SH-SY5Y (cell line): ENCODE measurements around the gene TACC2.

Source experiments
- GATA2 ChIP-seq: IDR thresholded peaks from 2 replicates; pipeline ENCODE4 v1.6.1; 2011; ENCODE audit warnings: mild to moderate bottlenecking, low read depth, low read length
- GATA3 ChIP-seq: IDR thresholded peaks from 2 replicates; pipeline ENCODE4 v1.6.1; 2011; ENCODE audit warnings: low read depth, mild to moderate bottlenecking, low read length, moderate library complexity

The TACC2 gene

GRCh38 chr10:122083478-122084025, 94.6 kb downstream of the TACC2 start:
- TF ChIP-seq GATA2 (no peak), GATA3 (no peak)

DNA sequence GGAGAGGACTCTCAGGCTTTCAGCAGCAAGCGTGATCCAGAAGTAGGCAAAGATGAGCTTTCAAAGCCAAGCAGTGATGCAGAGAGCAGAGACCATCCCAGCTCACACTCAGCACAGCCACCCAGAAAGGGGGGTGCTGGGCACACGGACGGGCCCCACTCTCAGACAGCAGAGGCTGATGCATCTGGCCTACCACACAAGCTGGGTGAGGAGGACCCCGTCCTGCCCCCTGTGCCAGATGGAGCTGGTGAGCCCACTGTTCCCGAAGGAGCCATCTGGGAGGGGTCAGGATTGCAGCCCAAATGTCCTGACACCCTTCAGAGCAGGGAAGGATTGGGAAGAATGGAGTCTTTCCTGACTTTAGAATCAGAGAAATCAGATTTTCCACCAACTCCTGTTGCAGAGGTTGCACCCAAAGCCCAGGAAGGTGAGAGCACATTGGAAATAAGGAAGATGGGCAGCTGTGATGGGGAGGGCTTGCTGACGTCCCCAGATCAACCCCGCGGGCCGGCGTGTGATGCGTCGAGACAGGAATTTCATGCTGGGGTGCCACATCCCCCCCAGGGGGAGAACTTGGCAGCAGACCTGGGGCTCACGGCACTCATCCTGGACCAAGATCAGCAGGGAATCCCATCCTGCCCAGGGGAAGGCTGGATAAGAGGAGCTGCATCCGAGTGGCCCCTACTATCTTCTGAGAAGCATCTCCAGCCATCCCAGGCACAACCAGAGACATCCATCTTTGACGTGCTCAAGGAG, 95.5 kb downstream of the TACC2 start:
- no peak for TF ChIP-seq GATA2
- no peak for TF ChIP-seq GATA3

DNA sequence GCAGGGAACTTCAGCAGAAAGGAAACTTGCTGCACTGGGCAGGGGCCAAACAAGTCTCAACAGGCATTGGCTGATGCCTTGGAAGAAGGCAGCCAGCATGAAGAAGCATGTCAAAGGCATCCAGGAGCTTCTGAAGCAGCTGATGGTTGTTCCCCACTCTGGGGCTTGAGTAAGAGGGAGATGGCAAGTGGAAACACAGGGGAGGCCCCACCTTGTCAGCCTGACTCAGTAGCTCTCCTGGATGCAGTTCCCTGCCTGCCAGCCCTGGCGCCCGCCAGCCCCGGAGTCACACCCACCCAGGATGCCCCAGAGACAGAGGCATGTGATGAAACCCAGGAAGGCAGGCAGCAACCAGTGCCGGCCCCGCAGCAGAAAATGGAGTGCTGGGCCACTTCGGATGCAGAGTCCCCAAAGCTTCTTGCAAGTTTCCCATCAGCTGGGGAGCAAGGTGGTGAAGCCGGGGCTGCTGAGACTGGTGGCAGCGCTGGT, 96.5 kb downstream of the TACC2 start:
- no peak for TF ChIP-seq GATA2
- no peak for TF ChIP-seq GATA3

DNA sequence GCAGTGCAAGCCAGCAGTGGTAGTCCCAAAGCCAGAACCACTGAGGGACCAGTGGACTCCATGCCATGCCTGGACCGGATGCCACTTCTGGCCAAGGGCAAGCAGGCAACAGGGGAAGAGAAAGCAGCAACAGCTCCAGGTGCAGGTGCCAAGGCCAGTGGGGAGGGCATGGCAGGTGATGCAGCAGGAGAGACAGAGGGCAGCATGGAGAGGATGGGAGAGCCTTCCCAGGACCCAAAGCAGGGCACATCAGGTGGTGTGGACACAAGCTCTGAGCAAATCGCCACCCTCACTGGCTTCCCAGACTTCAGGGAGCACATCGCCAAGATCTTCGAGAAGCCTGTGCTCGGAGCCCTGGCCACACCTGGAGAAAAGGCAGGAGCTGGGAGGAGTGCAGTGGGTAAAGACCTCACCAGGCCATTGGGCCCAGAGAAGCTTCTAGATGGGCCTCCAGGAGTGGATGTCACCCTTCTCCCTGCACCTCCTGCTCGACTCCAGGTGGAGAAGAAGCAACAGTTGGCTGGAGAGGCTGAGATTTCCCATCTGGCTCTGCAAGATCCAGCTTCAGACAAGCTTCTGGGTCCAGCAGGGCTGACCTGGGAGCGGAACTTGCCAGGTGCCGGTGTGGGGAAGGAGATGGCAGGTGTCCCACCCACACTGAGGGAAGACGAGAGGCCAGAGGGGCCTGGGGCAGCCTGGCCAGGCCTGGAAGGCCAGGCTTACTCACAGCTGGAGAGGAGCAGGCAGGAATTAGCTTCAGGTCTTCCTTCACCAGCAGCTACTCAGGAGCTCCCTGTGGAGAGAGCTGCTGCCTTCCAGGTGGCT, 97.7 kb downstream of the TACC2 start:
- TF ChIP-seq GATA3 = no peak
- no peak for TF ChIP-seq GATA2

- TF ChIP-seq GATA2 (no peak), GATA3 (no peak)
Observed at GRCh38 chr10:122087436-122087835, 98.5 kb downstream of the TACC2 start.

- TF ChIP-seq GATA2 = no peak
- TF ChIP-seq GATA3 = no peak
Observed at GRCh38 chr10:122089311-122090017, 100.5 kb downstream of the TACC2 start.

- TF ChIP-seq GATA3 (no peak), GATA2 (no peak)
Observed at GRCh38 chr10:122091722-122092121, 102.8 kb downstream of the TACC2 start.

- TF ChIP-seq GATA3 (no peak), GATA2 (no peak)
Observed at GRCh38 chr10:122093076-122093475, 104.1 kb downstream of the TACC2 start.

DNA sequence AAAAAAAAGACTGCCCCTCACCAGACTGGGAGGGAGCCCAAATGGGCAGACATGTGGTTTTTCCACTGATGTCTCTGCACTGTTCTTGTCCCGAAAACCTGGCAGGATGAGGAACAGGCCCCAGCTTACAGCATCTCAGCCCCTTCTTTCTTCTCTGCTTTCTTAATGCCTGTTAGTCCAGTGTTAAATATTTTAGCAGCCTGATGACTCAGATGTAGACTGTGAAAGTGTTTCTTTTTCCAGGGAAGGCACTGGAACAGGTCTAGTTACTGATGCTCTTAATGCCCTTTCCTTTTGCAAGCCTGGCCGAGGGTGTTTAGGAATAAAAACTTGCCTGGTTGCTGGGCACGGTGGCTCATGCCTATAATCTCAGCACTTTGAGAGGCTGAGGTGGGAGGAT, 107.7 kb downstream of the TACC2 start:
- TF ChIP-seq GATA2 = no peak
- TF ChIP-seq GATA3 = no peak

- no peak for TF ChIP-seq GATA2
- TF ChIP-seq GATA3 = no peak
Observed at GRCh38 chr10:122097935-122098334, 109.0 kb downstream of the TACC2 start.

DNA sequence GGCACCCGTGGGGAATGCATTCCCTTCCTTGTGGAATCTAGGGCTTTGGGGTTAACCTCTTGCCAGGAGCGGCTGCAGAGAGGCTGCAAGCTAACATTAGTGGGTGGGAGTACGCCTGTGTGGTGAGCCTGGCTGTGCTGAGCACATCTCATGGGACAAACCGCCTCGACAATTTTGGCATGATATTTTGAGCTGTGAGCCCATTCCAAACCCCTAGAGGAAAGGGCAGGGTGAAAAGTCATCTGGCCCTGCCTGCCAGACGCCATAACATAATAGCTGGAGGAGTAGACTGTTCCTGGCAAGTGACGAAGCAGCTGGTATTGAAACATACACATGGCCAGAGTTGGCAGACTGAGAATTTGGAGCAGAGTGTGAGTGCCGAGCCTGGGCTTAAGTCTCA, 110.0 kb downstream of the TACC2 start:
- TF ChIP-seq GATA2 (no peak), GATA3 (no peak)

- TF ChIP-seq GATA2 = no peak
- no peak for TF ChIP-seq GATA3
Observed at GRCh38 chr10:122099562-122099961, 110.6 kb downstream of the TACC2 start.

DNA sequence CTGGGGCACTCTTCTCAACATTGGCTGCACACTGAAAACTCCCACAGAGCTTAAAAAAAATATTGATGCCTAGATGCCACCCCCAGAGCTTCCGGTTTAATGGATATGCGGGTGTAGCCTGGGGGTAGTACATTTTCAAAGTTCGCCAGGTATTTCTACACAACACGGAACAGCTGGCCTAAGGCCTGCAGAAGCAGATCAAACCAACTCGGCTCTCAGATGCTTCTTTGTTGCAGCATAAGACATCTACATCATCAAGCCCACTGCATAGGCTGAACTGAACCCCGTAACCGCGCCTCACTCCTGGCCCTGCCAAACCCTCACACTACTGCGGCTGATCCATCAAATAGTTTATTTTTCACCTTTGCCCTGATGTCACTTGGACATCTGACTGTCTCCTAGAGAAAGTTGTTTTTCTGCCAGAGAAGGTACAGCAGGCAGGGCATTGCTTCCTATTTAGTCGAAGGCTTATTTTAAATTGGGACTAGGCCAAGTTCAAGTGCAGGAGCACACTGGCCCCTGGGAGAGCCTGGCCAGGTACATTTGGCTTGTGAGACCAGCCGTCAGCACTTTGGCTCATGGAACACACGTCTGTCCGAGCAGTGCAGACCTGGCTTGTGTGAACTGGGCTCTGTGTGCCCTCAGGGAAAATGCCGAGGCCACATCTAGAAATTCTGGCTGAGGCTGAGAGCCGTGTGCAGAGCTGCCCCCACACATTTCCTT, 113.3 kb downstream of the TACC2 start:
- TF ChIP-seq GATA3 (no peak), GATA2 (no peak)
